GM12878 (cell line): ENCODE results near the gene ZNF283. TPM values are rescaled to one million over a fixed set of nuclear protein-coding genes. Genes with fewer than 3 reads are reported as not detected.

ENCODE experiments used
- ATAC-seq: fragments of 200-7000 bp; cut with Tn5 transposase; 3 replicates; pipeline ENCODE4 v1.9.1; 2020; ENCODE audit warnings: mild to moderate bottlenecking, moderate library complexity
- BruUV-seq: library from RNA; stranded (reverse); fragments of 400-500 nt; replicated peaks from 2 replicates; lab custom pipeline; 2021; lab: Mats Ljungman, UMichigan
- CTCF ChIA-PET: fragments of 300-600 bp; sonication (Branson Sonifier 250); formaldehyde crosslinking; extraction: SDS; loops from one replicate; lab custom pipeline; 2021; ENCODE audit warnings: inconsistent platforms; lab: Yijun Ruan, JAX
- POLR2A ChIA-PET: fragments of 350-600 bp; formaldehyde crosslinking; extraction: SDS; loops from one replicate; lab custom pipeline; 2021; ENCODE audit warnings: inconsistent platforms; lab: Charles Lee
- RAD21 ChIA-PET: fragments of 300-600 bp; sonication (Branson Sonifier 250); formaldehyde crosslinking; loops from one replicate; lab custom pipeline; 2023; ENCODE audit warnings: antibody characterized with exemption; ENCODE audit not compliant: unreplicated experiment; lab: Charles Lee
- SMC1A ChIA-PET: fragments of 300-600 bp; sonication (Branson Sonifier 250); formaldehyde crosslinking; loops from one replicate; lab custom pipeline; 2023; ENCODE audit not compliant: unreplicated experiment, uncharacterized antibody; lab: Charles Lee
- DNase-seq: peaks from one replicate; pipeline ENCODE4 v3.0.0-alpha.2; 2011; ENCODE audit warnings: low read depth, low spot score
- FAIRE-seq: peaks from 3 replicates; lab custom pipeline; 2011; peaks lifted over from hg19 to GRCh38; lab: Jason Lieb, UNC
- H2AFZ ChIP-seq: 2 replicates; pipeline ENCODE4 v1.6.0; 2011; ENCODE audit warnings: low read depth, low read length, control low read depth; ENCODE audit not compliant: control insufficient read depth
- H3K27ac ChIP-seq: 2 replicates; pipeline ENCODE4 v1.5.1; 2011; ENCODE audit warnings: control low read depth; ENCODE audit not compliant: control insufficient read depth, insufficient read depth
- H3K27me3 ChIP-seq, 2 experiments: replicated peaks in 1 of 2; 2 replicates each; pipeline versions ENCODE4 v1.6.0 to v1.6.1; 2011; ENCODE audit warnings: low read length in 1 of 2; ENCODE audit not compliant: control insufficient read depth in 2 of 2, insufficient read depth in 2 of 2
- H3K36me3 ChIP-seq, 2 experiments: 2 replicates each; pipeline ENCODE4 v1.5.1; 2011; ENCODE audit warnings: low read length in 1 of 2; ENCODE audit not compliant: control insufficient read depth in 2 of 2, insufficient read depth in 2 of 2
- H3K4me1 ChIP-seq: 2 replicates; pipeline ENCODE4 v1.6.1; 2011; ENCODE audit warnings: mild to moderate bottlenecking, low read length, moderate library complexity, mixed read lengths; ENCODE audit not compliant: control insufficient read depth, insufficient read depth
- H3K4me2 ChIP-seq: 2 replicates; pipeline ENCODE4 v1.6.0; 2011; ENCODE audit warnings: control low read depth; ENCODE audit not compliant: control insufficient read depth, insufficient read depth
- H3K4me3 ChIP-seq: fragments of 200-600 bp; sonication (generic); 2 replicates; pipeline ENCODE4 v1.5.1; 2016
- H3K79me2 ChIP-seq: 2 replicates; pipeline ENCODE4 v1.6.0; 2011; ENCODE audit warnings: low read length; ENCODE audit not compliant: control insufficient read depth, insufficient read depth
- H3K9ac ChIP-seq: 2 replicates; pipeline ENCODE4 v1.8.0; 2011; ENCODE audit warnings: low read length, control low read depth, mixed read lengths; ENCODE audit not compliant: control insufficient read depth, insufficient read depth
- H3K9me3 ChIP-seq: replicated peaks from 3 replicates; pipeline ENCODE4 v1.5.1; 2011; ENCODE audit warnings: mild to moderate bottlenecking, low read length; ENCODE audit not compliant: control insufficient read depth, insufficient read depth
- H4K20me1 ChIP-seq: 2 replicates; pipeline ENCODE4 v1.6.0; 2011; ENCODE audit not compliant: control insufficient read depth, insufficient read depth
- BCL3 ChIP-seq: IDR thresholded peaks from 2 replicates; pipeline ENCODE4 v1.6.1; 2011; ENCODE audit warnings: borderline replicate concordance, low read depth, mild to moderate bottlenecking, moderate library complexity, low read length; ENCODE audit not compliant: insufficient read depth, poor library complexity, severe bottlenecking
- BRCA1 ChIP-seq: IDR thresholded peaks from 2 replicates; pipeline ENCODE4 v1.6.1; 2011; ENCODE audit warnings: low read depth, low read length, improper control_type of control experiment
- EGR1 ChIP-seq, 2 experiments: IDR thresholded peaks; 1 replicate in 1 of 2; 2 replicates in 1 of 2; pipeline ENCODE4 v1.6.1; 2011 to 2012; ENCODE audit warnings: low read depth in 2 of 2, low read length in 2 of 2, borderline replicate concordance in 1 of 2, mild to moderate bottlenecking in 1 of 2, moderate library complexity in 1 of 2
- ELK1 ChIP-seq: IDR thresholded peaks from 2 replicates; pipeline ENCODE4 v1.6.1; 2012; ENCODE audit warnings: low read depth, low read length, improper control_type of control experiment
- FOXM1 ChIP-seq: IDR thresholded peaks from 2 replicates; pipeline ENCODE4 v1.6.1; 2012; ENCODE audit warnings: low read depth, mild to moderate bottlenecking, inconsistent platforms, low read length, moderate library complexity
- KAT2A ChIP-seq: conservative IDR thresholded peaks from 2 replicates; pipeline ENCODE4 v1.6.1; 2011; ENCODE audit warnings: low read depth, low read length; ENCODE audit not compliant: control insufficient read depth
- MTA3 ChIP-seq: IDR thresholded peaks from 2 replicates; pipeline ENCODE4 v1.6.1; 2012; ENCODE audit warnings: low read length, inconsistent platforms, borderline replicate concordance
- SMC3 ChIP-seq: IDR thresholded peaks from 2 replicates; pipeline ENCODE4 v1.6.1; 2011; ENCODE audit warnings: low read length, improper control_type of control experiment, borderline replicate concordance
- USF1 ChIP-seq: IDR thresholded peaks from 2 replicates; pipeline ENCODE4 v1.6.1; 2011; ENCODE audit warnings: borderline replicate concordance, low read depth, mild to moderate bottlenecking, moderate library complexity, mixed read lengths, low read length; ENCODE audit not compliant: insufficient read depth; ENCODE audit errors: extremely low read length
- ZNF622 ChIP-seq: fragments of 450-650 bp; IDR thresholded peaks from 2 replicates; pipeline ENCODE4 v1.6.1; 2017; ENCODE audit warnings: mild to moderate bottlenecking, inconsistent platforms
- WGBS: methylation state at CpG from one replicate; pipeline ENCODE4 v1.1.6; 2016; ENCODE audit warnings: low lambda C conversion rate; ENCODE audit not compliant: insufficient replicate concordance, insufficient coverage; ENCODE audit errors: missing lambda C conversion rate; 5-methylcytosine and 5-hydroxymethylcytosine counted together
- in situ Hi-C: fragments of 300-500 bp; cut with MboI; formaldehyde crosslinking; loops from 9 replicates; pipeline ENCODE4 v1.14.3; 2018; ENCODE audit warnings: mixed read lengths
- intact Hi-C: fragments of 100-400 bp; cut with micrococcal nuclease; formaldehyde crosslinking; loops from one replicate; pipeline ENCODE4 v1.14.2; 2022; ENCODE audit not compliant: unreplicated experiment
- polyA plus RNA-seq, 11 experiments: library from polyadenylated mRNA; depleted of rRNA in 4 of 11; unstranded in 6 of 11; stranded (reverse) in 5 of 11; fragments of >200 nt; fragmentation: Nextera tagmentation in 4 of 11; fragmentation: Illumina TruSeq in 1 of 11; extraction: Ambion mirVana in 4 of 11; extraction: Trizol in 1 of 11; gene quantifications; 1 replicate in 1 of 11; 2 replicates in 10 of 11; pipeline versions ENCODE4 v1.2.1 to v1.2.3, GENCODE V29; 2011 to 2016; ENCODE audit warnings: inconsistent platforms in 2 of 11, missing spikeins in 2 of 11, low read depth in 1 of 11
- total RNA-seq, 4 experiments: library from RNA; depleted of rRNA in 3 of 4; stranded (reverse); fragments of >200 nt in 3 of 4; fragmentation: Illumina TruSeq in 1 of 4; extraction: Trizol in 1 of 4; gene quantifications; 2 replicates each; pipeline versions ENCODE4 v1.2.1 to v1.2.3, GENCODE V29; 2013 to 2021

Gene ZNF283
- total and polyA plus RNA-seq, 10 of the 15 experiments (the other 5 are each of a cell fraction or from before 2014, with no cell fraction given), result 2.2 to 7.8 (median 3.7) TPM

- ChIA-PET POLR2A (no interaction called here), RAD21 (interaction anchor here (2.1 to 3.6 kb wide), 2 partner anchors 62 to 139 kb away, joined by 8 to 36 read pairs; no protein-coding TSS in a partner anchor), SMC1A (interaction anchor here (1.1 to 3.3 kb wide), 2 partner anchors 30 to 62 kb away, joined by 3 to 28 read pairs; no protein-coding TSS in a partner anchor), CTCF (interaction anchor here (1.2 to 5.9 kb wide), 2 partner anchors 29 to 138 kb away, joined by 3 to 55 read pairs; partner anchors contain the start of gene PLAUR)
- Histone ChIP-seq H3K27ac (no peak overlapping the region), H3K9ac (no peak overlapping the region), H3K4me2 (no peak overlapping the region), H3K27me3 (no peaks in the 10 kb centered on the region), H2AFZ (no peak overlapping the region), H4K20me1 (no peaks in the 10 kb centered on the region), H3K4me1 (no peaks in the 10 kb centered on the region), H3K9me3 (no peaks in the 10 kb centered on the region), H3K36me3 (no peaks in the 10 kb centered on the region), H3K79me2 (no peaks in the 10 kb centered on the region), H3K4me3 (no peak overlapping the region)
- intact Hi-C loops, result no loop called here
- in situ Hi-C loops, result loop anchor here (10.0 kb wide), 1 partner anchor 363 kb away; no protein-coding TSS in a partner anchor
- no TSS peak for BruUV-seq
- FAIRE-seq (no peak), ATAC-seq (no peak), DNase-seq (no peak)
- no peak for TF ChIP-seq EGR1 (IDR thresholded peaks at IDR 0.05; ENCODE audit: borderline replicate concordance in 1 of 2, low read depth in 2 of 2, low read length in 2 of 2)
Observed at GRCh38 chr19:43807651-43808050, 19.5 kb upstream of the ZNF283 start.

GRCh38 chr19:43809762-43810696 is 17.1 kb upstream of the ZNF283 start:
- ATAC-seq (peak; percentile 87), FAIRE-seq (peak; percentile 83), DNase-seq (peak; percentile 24)
- intact Hi-C loops, result loop anchor here (1.0 kb wide), 1 partner anchor 65 kb away; no protein-coding TSS in a partner anchor
- no TSS peak for BruUV-seq
- ChIA-PET CTCF (interaction anchor here (0.7 to 6.5 kb wide), 41 partner anchors 9 to 377 kb away, joined by 3 to 74 read pairs (median 4); partner anchors contain the start of genes IRGQ, PLAUR, SMG9 and ZNF283), POLR2A (interaction anchor here (0.6 to 1.1 kb wide), 4 partner anchors 30 to 1924 kb away, joined by 3 read pairs; no protein-coding TSS in a partner anchor), RAD21 (interaction anchor here (0.6 to 3.6 kb wide), 19 partner anchors 17 to 363 kb away, joined by 3 to 37 read pairs (median 4); partner anchors contain the start of genes IRGQ, KCNN4, PLAUR and SMG9), SMC1A (interaction anchor here (0.6 to 3.3 kb wide), 25 partner anchors 9 to 378 kb away, joined by 3 to 28 read pairs (median 4); partner anchors contain the start of genes PLAUR and ZNF283)
- no peaks in the 10 kb centered on the region for H3K79me2 ChIP-seq
- H3K27ac ChIP-seq, result no peak overlapping the region
- H3K36me3 ChIP-seq, result no peaks in the 10 kb centered on the region
- no peak overlapping the region for H3K9ac ChIP-seq
- H3K4me3 ChIP-seq, result no peak overlapping the region
- no peak overlapping the region for H2AFZ ChIP-seq
- no peaks in the 10 kb centered on the region for H3K27me3 ChIP-seq
- 8% methylated on average over 6 of the region's 8 CpGs for WGBS
- no peaks in the 10 kb centered on the region for H3K9me3 ChIP-seq
- H3K4me1 ChIP-seq, result no peaks in the 10 kb centered on the region
- no peaks in the 10 kb centered on the region for H4K20me1 ChIP-seq
- H3K4me2 ChIP-seq, result no peak overlapping the region
- in situ Hi-C loops, result loop anchor here (10.0 kb wide), 1 partner anchor 365 kb away; no protein-coding TSS in a partner anchor
- TF ChIP-seq ELK1 (no peak), SMC3 (peak; percentile 73), USF1 (no peak), KAT2A (no peak), FOXM1 (no peak), BRCA1 (no peak), BCL3 (no peak), ZNF622 (no peak), MTA3 (no peak)
